Stimulated activated CD4-positive, alpha-beta T cell treated with anti-CD3 and anti-CD28 coated beads, Interleukin-4, amount 100 ng/mL, for 4 hours (primary cell): ENCODE results near the gene ANTKMT.

ENCODE experiments used
- DNase-seq, 2 experiments: peaks; one replicate each; pipeline ENCODE4 v3.0.0-alpha.2; 2020

ANTKMT gene

GRCh38 chr16:715477-716199, 5.3 kb upstream of the ANTKMT start:
- no peak for DNase-seq

- DNase-seq: no peak
Measured at GRCh38 chr16:716200-716568, 4.8 kb upstream of the ANTKMT start.

- DNase-seq: no peak
Measured at GRCh38 chr16:716768-717325, 4.1 kb upstream of the ANTKMT start.

GRCh38 chr16:717450-718245, 3.3 kb upstream of the ANTKMT start:
- no peak for DNase-seq

GRCh38 chr16:718389-718788, 2.6 kb upstream of the ANTKMT start:
- DNase-seq: no peak

- DNase-seq: no peak
Measured at GRCh38 chr16:718922-719321, 2.0 kb upstream of the ANTKMT start.

- no peak for DNase-seq
Measured at GRCh38 chr16:719815-720446, 1.0 kb upstream of the ANTKMT start.

- peak; percentile 29 to 45 for DNase-seq
Measured at GRCh38 chr16:720447-720989, 428 bp upstream of the ANTKMT start.

GRCh38 chr16:721765-722540, 1.0 kb downstream of the ANTKMT start:
- no peak for DNase-seq

GRCh38 chr16:722835-723633, 2.1 kb downstream of the ANTKMT start:
- DNase-seq: no peak

- no peak for DNase-seq
Measured at GRCh38 chr16:723695-724094, 2.7 kb downstream of the ANTKMT start.

- DNase-seq: no peak
Measured at GRCh38 chr16:724188-725040, 3.5 kb downstream of the ANTKMT start.

GRCh38 chr16:725041-725376, 4.1 kb downstream of the ANTKMT start:
- no peak for DNase-seq

GRCh38 chr16:725463-726187, 4.7 kb downstream of the ANTKMT start:
- no peak for DNase-seq

GRCh38 chr16:726188-726437, 5.2 kb downstream of the ANTKMT start:
- DNase-seq: no peak

- DNase-seq: peak; percentile 46 to 68
Measured at GRCh38 chr16:726438-727290, 5.7 kb downstream of the ANTKMT start, which contains the start of the genes CCDC78 and HAGHL. Gene CCDC78, minus strand, starts transcription at chr16:726443. Its CDS starts 76 bp downstream, at chr16:726367. Gene HAGHL, plus strand, starts transcription at chr16:727106. Its CDS starts 404 bp downstream, at chr16:727510.

- no peak for DNase-seq
Measured at GRCh38 chr16:727291-727977, 6.5 kb downstream of the ANTKMT start.

- peak; percentile 53 to 61 for DNase-seq
Measured at GRCh38 chr16:728131-728889, 7.4 kb downstream of the ANTKMT start.
